CD4-positive, alpha-beta T cell (primary cell): ENCODE measurements around the gene CERT1. TPM values are rescaled to one million over a fixed set of nuclear protein-coding genes. Genes with fewer than 3 reads are reported as not detected.
A peak's percentile ranks its signal among the peaks of the same experiment; 100 is the strongest.

Experiments used
- ATAC-seq: fragments of 200-7000 bp; cut with Tn5 transposase; one replicate; pipeline ENCODE4 v1.10.0; 2022; ENCODE audit warnings: mild to moderate bottlenecking; ENCODE audit not compliant: poor library complexity
- CTCF ChIA-PET: fragments of 350-600 bp; sonication (Branson Sonifier 250); formaldehyde crosslinking; loops from one replicate; lab custom pipeline; 2021; ENCODE audit warnings: antibody characterized with exemption, inconsistent platforms; lab: Charles Lee
- POLR2A ChIA-PET: fragments of 350-600 bp; sonication (Branson Sonifier 250); formaldehyde crosslinking; loops from one replicate; lab custom pipeline; 2021; ENCODE audit warnings: antibody characterized with exemption, inconsistent platforms; lab: Charles Lee
- DNase-seq, 14 experiments: peaks; one replicate each; pipeline ENCODE4 v3.0.0-alpha.2; 2013 to 2020; ENCODE audit warnings: mixed read lengths in 2 of 14
- H3K27ac ChIP-seq, 2 donors: one replicate each; pipeline versions ENCODE4 v1.5.1 to v1.7.0; 2013; ENCODE audit warnings: low read length in 2 of 2, low read depth in 1 of 2, mild to moderate bottlenecking in 1 of 2
- H3K27me3 ChIP-seq, 2 experiments: 1 replicate in 1 of 2; 2 replicates in 1 of 2; pipeline versions ENCODE4 v1.6.1 to v1.7.0; 2013; ENCODE audit warnings: low read length in 2 of 2, control low read depth in 1 of 2, mild to moderate bottlenecking in 1 of 2, moderate library complexity in 1 of 2; ENCODE audit not compliant: insufficient read depth in 2 of 2, control insufficient read depth in 1 of 2
- H3K36me3 ChIP-seq: one replicate; pipeline ENCODE4 v1.6.1; 2013; ENCODE audit warnings: low read length, control low read depth; ENCODE audit not compliant: insufficient read depth
- H3K4me1 ChIP-seq: one replicate; pipeline ENCODE4 v1.6.1; 2013; ENCODE audit warnings: low read length, control low read depth; ENCODE audit not compliant: insufficient read depth
- H3K4me3 ChIP-seq: one replicate; pipeline ENCODE4 v1.5.1; 2013; ENCODE audit warnings: mild to moderate bottlenecking, low read length, moderate library complexity
- H3K9me3 ChIP-seq, 2 experiments: 1 replicate in 1 of 2; 2 replicates in 1 of 2; pipeline versions ENCODE4 v1.6.1 to v1.7.0; 2013; ENCODE audit warnings: low read length in 2 of 2, mild to moderate bottlenecking in 2 of 2, control low read depth in 1 of 2, moderate library complexity in 1 of 2; ENCODE audit not compliant: control insufficient read depth in 1 of 2, insufficient read depth in 1 of 2
- H3K27ac Mint-ChIP-seq: one replicate; pipeline ENCODE4 v1.8.0; 2020; ENCODE audit warnings: mixed read lengths
- H3K27me3 Mint-ChIP-seq: one replicate; pipeline ENCODE4 v1.8.0; 2021; ENCODE audit warnings: mixed read lengths
- H3K36me3 Mint-ChIP-seq: one replicate; pipeline ENCODE4 v1.8.0; 2021; ENCODE audit warnings: low read depth, mixed read lengths
- H3K4me1 Mint-ChIP-seq: one replicate; pipeline ENCODE4 v1.8.0; 2021; ENCODE audit warnings: low read depth, mixed read lengths
- H3K4me3 Mint-ChIP-seq: one replicate; pipeline ENCODE4 v1.8.0; 2020; ENCODE audit warnings: mild to moderate bottlenecking, mixed read lengths
- H3K9me3 Mint-ChIP-seq: one replicate; pipeline ENCODE4 v1.8.0; 2020; ENCODE audit warnings: mixed read lengths
- intact Hi-C, 2 experiments: fragments of 100-400 bp; cut with DNase I in 1 of 2; cut with micrococcal nuclease in 1 of 2; formaldehyde crosslinking; loops; one replicate each; pipeline versions ENCODE4 v1.15.1 to v1.9.0; 2023 to 2025; cut with DNase I, micrococcal nuclease
- total RNA-seq, 174 experiments: library from RNA in 2 of 174; stranded (reverse) in 2 of 174; gene quantifications; one replicate each; pipeline ENCODE4 v1.2.3 and lab custom pipeline; 2021 to 2026
- TF ChIP-seq, protein P1 (sequence below): fragments of 200-600 bp; IDR thresholded peaks from one replicate; pipeline ENCODE4 v1.8.0; 2022; ENCODE audit warnings: antibody characterized with exemption, mild to moderate bottlenecking

The CERT1 gene
- total RNA-seq, 2 experiments from 2014 or later, result 26.5 to 28.7 TPM

DNA sequence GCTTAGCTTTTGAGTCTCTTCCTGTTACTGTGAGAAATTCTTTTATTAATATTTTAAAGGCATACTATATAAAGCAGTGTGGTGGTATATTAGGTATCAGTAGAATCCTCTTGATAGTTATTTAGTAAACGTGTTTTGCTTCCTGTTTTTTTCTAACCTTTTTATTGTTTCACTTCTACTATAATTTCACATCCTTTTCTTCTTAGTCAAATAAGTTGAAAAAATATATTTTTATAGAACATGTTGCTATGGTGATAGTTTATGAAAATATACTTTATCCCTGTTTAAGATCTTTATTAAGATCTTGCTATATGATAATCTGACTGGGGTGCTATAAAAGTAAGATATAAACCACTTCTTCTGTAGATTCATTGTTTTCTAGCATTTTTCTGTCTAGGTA is 2.4 kb upstream of the CERT1 start:
- no peaks in the 10 kb centered on the region for H3K27me3 Mint-ChIP-seq
- H3K27ac Mint-ChIP-seq, result peak overlapping the region; percentile 20
- peak overlapping the region; percentile 3 for H3K4me3 Mint-ChIP-seq
- Histone ChIP-seq H3K4me1 (peaks cover 17% of the 10 kb centered on the region), H3K9me3 (no peaks in the 10 kb centered on the region), H3K27me3 (no peaks in the 10 kb centered on the region), H3K27ac (no peak overlapping the region), H3K4me3 (no peak overlapping the region), H3K36me3 (no peaks in the 10 kb centered on the region)
- intact Hi-C loops, result loop anchor here (5.0 to 10.0 kb wide), 9 partner anchors 171 to 1949 kb away; partner anchors contain the start of genes ANKRA2 (in 1 of the 2), ANKRD31 (in 1 of the 2), FAM169A (in 1 of the 2) and GFM2 (in 1 of the 2)
- no peak for ATAC-seq
- no peak for DNase-seq
- H3K4me1 Mint-ChIP-seq, result peaks cover 65% of the 10 kb centered on the region
- TF ChIP-seq, protein P1, sequence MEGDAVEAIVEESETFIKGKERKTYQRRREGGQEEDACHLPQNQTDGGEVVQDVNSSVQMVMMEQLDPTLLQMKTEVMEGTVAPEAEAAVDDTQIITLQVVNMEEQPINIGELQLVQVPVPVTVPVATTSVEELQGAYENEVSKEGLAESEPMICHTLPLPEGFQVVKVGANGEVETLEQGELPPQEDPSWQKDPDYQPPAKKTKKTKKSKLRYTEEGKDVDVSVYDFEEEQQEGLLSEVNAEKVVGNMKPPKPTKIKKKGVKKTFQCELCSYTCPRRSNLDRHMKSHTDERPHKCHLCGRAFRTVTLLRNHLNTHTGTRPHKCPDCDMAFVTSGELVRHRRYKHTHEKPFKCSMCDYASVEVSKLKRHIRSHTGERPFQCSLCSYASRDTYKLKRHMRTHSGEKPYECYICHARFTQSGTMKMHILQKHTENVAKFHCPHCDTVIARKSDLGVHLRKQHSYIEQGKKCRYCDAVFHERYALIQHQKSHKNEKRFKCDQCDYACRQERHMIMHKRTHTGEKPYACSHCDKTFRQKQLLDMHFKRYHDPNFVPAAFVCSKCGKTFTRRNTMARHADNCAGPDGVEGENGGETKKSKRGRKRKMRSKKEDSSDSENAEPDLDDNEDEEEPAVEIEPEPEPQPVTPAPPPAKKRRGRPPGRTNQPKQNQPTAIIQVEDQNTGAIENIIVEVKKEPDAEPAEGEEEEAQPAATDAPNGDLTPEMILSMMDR, result no peak
- POLR2A ChIA-PET, result no interaction called here
- peaks cover 32% of the 10 kb centered on the region for H3K36me3 Mint-ChIP-seq
- H3K9me3 Mint-ChIP-seq, result peaks cover 2% of the 10 kb centered on the region
- CTCF ChIA-PET, result no interaction called here

DNA sequence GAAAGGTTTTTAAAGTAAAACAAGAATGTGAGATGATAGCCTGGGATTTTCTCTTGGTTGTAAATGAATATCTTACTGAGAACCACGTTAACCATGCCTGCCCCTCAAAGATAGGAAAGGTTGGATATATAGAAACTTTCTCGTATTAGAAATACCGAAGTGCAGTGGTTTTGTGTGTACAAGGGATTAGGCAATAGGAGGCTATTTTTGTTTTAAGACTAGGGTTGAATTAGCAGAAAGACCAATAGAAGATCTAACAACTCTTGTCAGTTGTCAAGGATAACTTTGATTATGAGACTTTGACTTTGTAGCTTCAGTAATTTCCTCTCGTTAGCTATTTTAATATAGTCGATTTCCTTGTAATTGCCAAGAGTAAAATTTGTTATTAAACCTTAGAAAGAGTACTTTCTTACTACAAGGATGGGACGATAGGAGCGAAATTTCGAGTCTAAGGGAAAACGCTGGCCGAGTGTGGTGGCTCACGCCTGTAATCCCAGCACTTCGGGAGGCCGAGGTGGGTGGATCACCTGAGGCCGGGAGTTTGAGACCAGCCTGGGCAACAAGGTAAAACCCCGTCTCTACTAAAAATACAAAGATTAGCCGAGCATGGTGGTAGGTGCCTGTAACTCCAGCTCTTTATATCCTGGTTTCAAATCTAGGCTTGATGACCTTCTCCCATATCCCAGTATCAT is 1.1 kb upstream of the CERT1 start:
- Mint-ChIP-seq H3K9me3 (no peaks in the 10 kb centered on the region), H3K36me3 (peaks cover 21% of the 10 kb centered on the region), H3K27ac (peak overlapping the region; percentile 99), H3K4me1 (peaks cover 65% of the 10 kb centered on the region), H3K27me3 (no peaks in the 10 kb centered on the region), H3K4me3 (peak overlapping the region; percentile 96)
- POLR2A ChIA-PET, result interaction anchor here (0.9 to 2.3 kb wide), 3 partner anchors 24 to 276 kb away, joined by 3 to 11 read pairs (median 11); partner anchors contain the start of genes ANKRD31 and HMGCR
- H3K4me3 ChIP-seq, result peak overlapping the region; percentile 92
- peaks cover 17% of the 10 kb centered on the region for H3K4me1 ChIP-seq
- CTCF ChIA-PET, result interaction anchor here (1.1 kb wide), 1 partner anchor 8 kb away, joined by 3 read pairs; no protein-coding TSS in a partner anchor
- no peaks in the 10 kb centered on the region for H3K9me3 ChIP-seq
- no peaks in the 10 kb centered on the region for H3K27me3 ChIP-seq
- intact Hi-C loops, result loop anchor here (5.0 to 10.0 kb wide), 9 partner anchors 172 to 1948 kb away; partner anchors contain the start of genes ANKRA2 (in 1 of the 2), ANKRD31 (in 1 of the 2), FAM169A (in 1 of the 2) and GFM2 (in 1 of the 2)
- H3K36me3 ChIP-seq, result no peaks in the 10 kb centered on the region
- peak overlapping the region; percentile 78 for H3K27ac ChIP-seq
- TF ChIP-seq, protein P1, result no peak
- ATAC-seq, result no peak
- DNase-seq, result no peak

DNA sequence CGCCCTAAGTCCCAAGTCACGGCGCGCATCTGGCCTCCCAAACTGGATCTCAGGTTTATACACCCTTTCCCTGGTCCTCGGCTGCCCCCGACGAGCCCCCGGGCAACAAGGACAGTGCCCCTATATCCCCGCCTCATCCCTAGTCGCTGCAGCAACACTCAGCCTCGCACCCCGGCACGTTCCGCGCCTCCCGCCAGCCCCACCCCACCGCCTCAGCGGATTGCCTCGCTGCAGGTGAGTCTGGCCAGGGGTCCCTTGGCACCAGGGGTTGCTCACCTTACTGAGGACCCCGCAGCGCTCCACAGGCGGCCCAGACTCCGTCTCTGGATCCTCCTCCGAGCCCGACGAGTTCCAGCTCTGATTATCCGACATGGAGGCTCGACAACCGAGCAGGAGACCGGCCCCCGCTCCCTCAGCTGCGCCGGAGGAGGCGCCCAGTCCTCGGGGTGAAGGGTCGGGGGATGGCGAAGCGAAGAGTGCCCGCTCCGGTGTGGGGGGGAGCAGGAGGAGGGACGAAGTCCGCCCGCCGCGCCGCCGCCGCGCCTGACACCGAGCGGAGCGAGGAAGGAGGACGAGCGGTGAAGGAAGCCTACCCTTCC is 494 bp downstream of the CERT1 start:
- Mint-ChIP-seq H3K9me3 (no peaks in the 10 kb centered on the region), H3K27ac (peak overlapping the region; percentile 99), H3K4me3 (peak overlapping the region; percentile 96), H3K27me3 (no peaks in the 10 kb centered on the region), H3K4me1 (peaks cover 71% of the 10 kb centered on the region), H3K36me3 (peaks cover 14% of the 10 kb centered on the region)
- H3K4me1 ChIP-seq, result peaks cover 17% of the 10 kb centered on the region
- no peaks in the 10 kb centered on the region for H3K27me3 ChIP-seq
- POLR2A ChIA-PET, result interaction anchor here (1.0 to 2.3 kb wide), 4 partner anchors 15 to 274 kb away, joined by 3 to 11 read pairs (median 7); partner anchors contain the start of genes ANKRD31 and HMGCR
- TF ChIP-seq, protein P1, result no peak
- H3K9me3 ChIP-seq, result no peaks in the 10 kb centered on the region
- DNase-seq (peak in 8 of 14 experiments; percentile 0 to 75 (median 40)), ATAC-seq (peak; percentile 39)
- peak overlapping the region; percentile 78 for H3K27ac ChIP-seq
- H3K36me3 ChIP-seq, result no peaks in the 10 kb centered on the region
- CTCF ChIA-PET, result no interaction called here
- H3K4me3 ChIP-seq, result peak overlapping the region; percentile 92
- intact Hi-C loops, result loop anchor here (1.0 to 10.0 kb wide), 12 partner anchors 174 to 1946 kb away; partner anchors contain the start of genes ANKRA2 (in 1 of the 2), ANKRD31 (in 1 of the 2), FAM169A (in 1 of the 2) and GFM2 (in 1 of the 2)
